ENCODE results near the gene LRFN2.

The LRFN2 gene

DNA sequence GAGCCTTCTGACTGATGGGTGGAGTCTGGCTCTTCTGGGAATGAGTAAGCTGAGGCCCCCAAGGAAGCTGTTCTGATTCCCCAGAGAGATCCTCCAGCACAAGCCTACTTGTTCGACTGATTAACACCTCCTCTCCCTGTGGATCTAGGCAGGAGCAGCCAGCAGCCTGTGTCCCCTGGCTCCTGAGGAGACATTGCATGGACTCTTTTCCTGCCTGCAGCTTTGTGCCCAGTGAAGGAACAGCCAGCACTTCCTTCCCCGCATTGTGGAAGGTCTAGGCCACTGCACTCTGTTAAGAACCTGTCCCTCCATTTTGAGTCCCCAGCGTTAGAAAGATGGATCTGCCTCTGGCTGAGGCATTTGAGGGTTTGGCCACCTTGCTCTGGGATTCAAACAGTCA lies 29.1 kb downstream of the LRFN2 start:
- no peak overlapping the region for H3K9ac ChIP-seq (ENCODE audit: low read length)
- H3K4me3 ChIP-seq (ENCODE audit: low read length): no peak overlapping the region

DNA sequence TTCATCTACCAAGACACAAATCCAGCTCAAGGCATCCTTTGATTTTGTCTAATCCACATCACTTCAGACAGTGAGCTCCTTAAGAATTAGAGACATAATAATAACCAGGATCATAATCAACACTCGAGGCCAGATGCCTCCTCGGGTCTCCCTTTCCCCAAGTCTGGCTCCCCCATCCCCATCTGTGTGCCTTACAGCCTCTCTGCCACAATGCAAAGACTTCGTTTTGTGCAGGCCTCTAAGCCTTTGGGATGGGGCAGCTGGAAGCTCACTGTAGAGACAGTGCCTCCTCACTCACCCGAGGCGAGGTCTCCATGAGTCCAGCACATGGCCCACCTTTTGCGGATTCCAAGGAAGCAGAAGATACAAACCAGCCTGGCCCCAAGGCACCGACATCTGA lies 30.3 kb downstream of the LRFN2 start:
- H3K9me3 ChIP-seq (ENCODE audit: control insufficient read depth, low read length): no peaks in the 10 kb centered on the region
- no peak overlapping the region for H3K4me3 ChIP-seq (ENCODE audit: low read length)
- H3K36me3 ChIP-seq (ENCODE audit: control insufficient read depth, insufficient read depth, low read length): no peaks in the 10 kb centered on the region
- H3K9ac ChIP-seq (ENCODE audit: low read length): no peak overlapping the region
- peaks cover 9% of the 10 kb centered on the region for H3K27me3 ChIP-seq (ENCODE audit: control insufficient read depth, insufficient read depth, low read length)
- H3K4me1 ChIP-seq (ENCODE audit: control insufficient read depth, insufficient read depth, low read length): no peaks in the 10 kb centered on the region

More for the DNA sequence above, 29.1 kb downstream of the LRFN2 start:
- Histone ChIP-seq H3K4me1 (ENCODE audit: control insufficient read depth, insufficient read depth, low read length) (no peaks in the 10 kb centered on the region), H3K9me3 (ENCODE audit: control insufficient read depth, low read length) (no peaks in the 10 kb centered on the region), H3K27me3 (ENCODE audit: control insufficient read depth, insufficient read depth, low read length) (peaks cover 11% of the 10 kb centered on the region), H3K36me3 (ENCODE audit: control insufficient read depth, insufficient read depth, low read length) (no peaks in the 10 kb centered on the region)

DNA sequence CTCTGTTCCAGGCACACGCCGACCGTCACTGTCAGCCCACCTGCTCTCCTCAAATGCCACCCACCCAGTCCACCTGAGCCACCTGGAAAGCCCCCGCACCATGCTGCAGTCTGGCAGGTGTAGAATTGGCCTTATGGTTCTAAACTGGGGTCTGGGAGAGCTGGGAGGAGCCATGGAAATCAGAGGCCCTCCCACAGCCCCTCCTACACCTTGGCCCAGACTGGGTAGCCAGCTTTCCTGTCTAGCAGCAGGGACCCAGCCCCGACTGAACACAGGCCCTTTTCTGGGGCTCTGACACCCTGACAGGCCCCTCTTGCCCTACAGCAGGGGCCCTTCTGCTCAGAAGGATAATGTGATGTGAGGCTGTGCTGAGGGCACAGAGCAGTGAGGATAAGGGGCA lies 31.1 kb downstream of the LRFN2 start:
- Histone ChIP-seq H3K4me3 (ENCODE audit: low read length) (no peak overlapping the region), H3K9ac (ENCODE audit: low read length) (no peak overlapping the region), H3K36me3 (ENCODE audit: control insufficient read depth, insufficient read depth, low read length) (no peaks in the 10 kb centered on the region), H3K27me3 (ENCODE audit: control insufficient read depth, insufficient read depth, low read length) (peaks cover 9% of the 10 kb centered on the region), H3K9me3 (ENCODE audit: control insufficient read depth, low read length) (no peaks in the 10 kb centered on the region), H3K4me1 (ENCODE audit: control insufficient read depth, insufficient read depth, low read length) (no peaks in the 10 kb centered on the region)

DNA sequence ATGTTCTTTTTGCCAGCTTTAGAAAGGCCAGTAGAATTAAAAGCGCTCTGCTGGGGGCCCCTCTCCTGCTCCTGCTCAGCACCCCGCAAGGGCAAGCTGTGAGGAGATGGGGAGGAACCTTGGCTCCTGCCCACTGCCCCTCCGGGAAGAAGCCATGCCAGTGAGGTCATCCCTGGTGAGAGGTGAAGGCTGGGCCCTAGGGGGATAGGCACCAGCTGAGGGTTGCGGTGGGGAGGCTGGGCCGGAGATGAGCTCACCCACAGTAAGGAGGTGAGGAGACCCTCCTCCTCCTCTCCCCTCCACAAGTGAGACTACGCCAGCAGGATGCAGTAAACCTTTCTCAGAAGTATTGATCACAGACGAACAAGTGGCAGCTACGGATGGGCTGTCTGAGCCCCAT lies 32.1 kb downstream of the LRFN2 start:
- Histone ChIP-seq H3K9ac (ENCODE audit: low read length) (no peak overlapping the region), H3K4me1 (ENCODE audit: control insufficient read depth, insufficient read depth, low read length) (no peaks in the 10 kb centered on the region), H3K27me3 (ENCODE audit: control insufficient read depth, insufficient read depth, low read length) (peaks cover 9% of the 10 kb centered on the region), H3K9me3 (ENCODE audit: control insufficient read depth, low read length) (no peaks in the 10 kb centered on the region), H3K4me3 (ENCODE audit: low read length) (no peak overlapping the region), H3K36me3 (ENCODE audit: control insufficient read depth, insufficient read depth, low read length) (no peaks in the 10 kb centered on the region)

DNA sequence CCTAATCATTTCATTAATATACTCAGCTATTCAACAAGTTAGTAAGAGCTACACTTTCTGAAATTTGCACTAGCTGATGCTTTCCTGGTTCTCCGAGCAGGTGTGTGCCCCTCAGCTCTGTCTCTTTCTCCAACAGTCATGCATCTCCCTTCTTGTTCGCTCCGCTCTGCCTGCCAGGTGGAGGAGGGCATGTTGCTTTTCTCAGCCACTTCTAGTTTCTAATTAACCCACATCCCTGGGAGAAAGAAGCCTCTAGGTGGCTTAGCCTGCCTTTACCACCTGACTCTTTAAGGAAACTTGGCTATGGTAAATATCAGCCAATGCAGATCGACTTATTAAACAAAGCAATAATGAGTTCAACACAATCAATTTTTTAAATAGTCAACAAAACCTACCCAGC lies 34.2 kb downstream of the LRFN2 start:
- no peak overlapping the region for H3K9ac ChIP-seq (ENCODE audit: low read length)
- no peaks in the 10 kb centered on the region for H3K4me1 ChIP-seq (ENCODE audit: control insufficient read depth, insufficient read depth, low read length)
- peaks cover 4% of the 10 kb centered on the region for H3K27me3 ChIP-seq (ENCODE audit: control insufficient read depth, insufficient read depth, low read length)
- H3K4me3 ChIP-seq (ENCODE audit: low read length): no peak overlapping the region
- H3K9me3 ChIP-seq (ENCODE audit: control insufficient read depth, low read length): no peaks in the 10 kb centered on the region
- no peaks in the 10 kb centered on the region for H3K36me3 ChIP-seq (ENCODE audit: control insufficient read depth, insufficient read depth, low read length)

DNA sequence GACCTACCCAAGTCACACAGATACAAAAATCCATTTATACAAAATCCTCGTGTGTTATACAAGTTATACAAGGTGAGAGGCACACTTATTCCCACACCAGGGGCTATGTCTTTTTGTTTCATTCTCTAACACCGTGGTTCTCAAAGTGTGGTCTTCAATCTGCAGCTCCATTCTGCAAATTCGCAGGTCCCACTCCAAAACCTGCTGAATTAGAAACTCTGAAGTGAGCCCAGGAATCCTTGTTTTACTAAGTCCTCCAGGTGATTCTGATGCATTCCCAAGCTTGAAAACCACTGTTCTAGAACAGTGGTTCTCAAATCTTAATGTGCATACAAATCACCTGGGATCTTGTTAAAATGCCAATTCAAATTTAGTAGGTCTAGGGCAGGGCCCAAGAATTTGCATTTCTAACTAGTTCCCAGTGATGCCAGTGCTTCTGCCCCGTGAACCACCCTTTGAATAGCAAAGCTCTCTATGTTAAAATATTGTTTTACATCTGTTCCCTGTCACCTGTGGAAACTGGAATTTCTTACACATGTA lies 35.1 kb downstream of the LRFN2 start:
- no peaks in the 10 kb centered on the region for H3K9me3 ChIP-seq (ENCODE audit: control insufficient read depth, low read length)
- H3K9ac ChIP-seq (ENCODE audit: low read length): no peak overlapping the region
- no peak overlapping the region for H3K4me3 ChIP-seq (ENCODE audit: low read length)
- H3K36me3 ChIP-seq (ENCODE audit: control insufficient read depth, insufficient read depth, low read length): no peaks in the 10 kb centered on the region
- peaks cover 4% of the 10 kb centered on the region for H3K27me3 ChIP-seq (ENCODE audit: control insufficient read depth, insufficient read depth, low read length)
- H3K4me1 ChIP-seq (ENCODE audit: control insufficient read depth, insufficient read depth, low read length): no peaks in the 10 kb centered on the region

DNA sequence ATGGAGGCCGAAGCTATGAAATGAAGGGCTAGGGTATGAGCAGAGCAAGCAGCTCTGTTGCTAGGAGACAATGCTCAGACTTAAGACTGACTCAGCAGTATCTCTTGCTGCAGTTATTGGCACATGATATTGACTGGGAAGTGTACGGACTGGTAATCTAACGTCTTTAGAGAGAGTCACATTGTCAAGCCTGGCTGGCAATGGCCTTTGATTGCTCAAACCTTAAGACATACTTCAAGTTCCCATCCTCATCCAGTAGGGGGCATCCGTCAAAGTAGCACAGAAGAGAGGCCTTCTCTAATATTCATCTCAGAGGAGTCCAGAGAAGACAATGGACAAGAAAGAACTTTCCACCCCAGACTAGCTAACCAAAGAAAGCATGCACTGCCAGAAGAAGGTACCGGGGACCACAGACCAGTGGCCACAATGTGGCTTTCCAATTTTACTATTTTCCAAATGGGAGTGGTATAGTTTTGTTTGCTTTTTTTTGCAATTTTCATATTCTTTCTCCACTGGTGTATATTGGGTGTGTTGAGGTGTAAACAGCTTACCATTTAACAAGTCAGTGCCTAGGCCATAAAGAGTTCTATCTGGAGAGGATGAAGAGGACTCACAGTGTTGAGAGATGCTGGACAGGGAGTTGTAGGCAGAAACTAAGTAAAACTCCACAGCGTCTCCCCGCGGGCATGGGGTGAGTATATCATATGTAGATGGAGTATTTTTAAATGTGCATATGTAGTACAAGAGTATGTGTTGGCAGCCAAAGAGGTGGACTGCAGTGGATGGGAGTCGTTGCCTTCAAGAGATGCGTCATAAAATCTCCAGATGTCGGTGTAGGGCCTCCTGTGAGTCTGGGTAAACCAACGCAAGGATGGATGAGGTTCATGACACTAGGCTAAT lies 36.7 kb downstream of the LRFN2 start:
- H3K9ac ChIP-seq (ENCODE audit: low read length): no peak overlapping the region
- H3K27me3 ChIP-seq (ENCODE audit: control insufficient read depth, insufficient read depth, low read length): peaks cover 4% of the 10 kb centered on the region
- H3K36me3 ChIP-seq (ENCODE audit: control insufficient read depth, insufficient read depth, low read length): no peaks in the 10 kb centered on the region
- H3K4me1 ChIP-seq (ENCODE audit: control insufficient read depth, insufficient read depth, low read length): no peaks in the 10 kb centered on the region
- no peak overlapping the region for H3K4me3 ChIP-seq (ENCODE audit: low read length)
- H3K9me3 ChIP-seq (ENCODE audit: control insufficient read depth, low read length): no peaks in the 10 kb centered on the region

DNA sequence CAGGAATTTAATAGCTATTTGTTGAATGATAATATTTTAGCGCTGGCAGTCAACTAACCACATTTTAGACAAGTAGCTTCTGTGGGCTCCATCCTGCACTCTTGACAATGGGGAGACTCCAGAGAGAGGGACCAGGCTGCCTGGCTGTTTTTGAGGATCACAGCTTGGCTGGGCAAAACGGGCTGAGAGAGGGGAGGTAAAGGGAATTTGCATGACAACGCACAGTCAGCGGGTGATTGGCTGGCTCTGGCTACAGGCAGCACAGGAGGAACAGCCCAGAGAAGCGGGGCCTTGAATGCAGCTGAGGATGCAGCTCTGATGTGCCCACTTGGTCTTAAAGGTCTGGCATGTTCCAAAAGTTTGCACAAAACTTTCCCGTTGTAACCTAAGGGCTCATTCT lies 41.2 kb downstream of the LRFN2 start:
- no peaks in the 10 kb centered on the region for H3K36me3 ChIP-seq (ENCODE audit: control insufficient read depth, insufficient read depth, low read length)
- H3K9ac ChIP-seq (ENCODE audit: low read length): no peak overlapping the region
- no peaks in the 10 kb centered on the region for H3K9me3 ChIP-seq (ENCODE audit: control insufficient read depth, low read length)
- H3K27me3 ChIP-seq (ENCODE audit: control insufficient read depth, insufficient read depth, low read length): peaks cover under 1% of the 10 kb centered on the region
- no peak overlapping the region for H3K4me3 ChIP-seq (ENCODE audit: low read length)
- H3K4me1 ChIP-seq (ENCODE audit: control insufficient read depth, insufficient read depth, low read length): no peaks in the 10 kb centered on the region

DNA sequence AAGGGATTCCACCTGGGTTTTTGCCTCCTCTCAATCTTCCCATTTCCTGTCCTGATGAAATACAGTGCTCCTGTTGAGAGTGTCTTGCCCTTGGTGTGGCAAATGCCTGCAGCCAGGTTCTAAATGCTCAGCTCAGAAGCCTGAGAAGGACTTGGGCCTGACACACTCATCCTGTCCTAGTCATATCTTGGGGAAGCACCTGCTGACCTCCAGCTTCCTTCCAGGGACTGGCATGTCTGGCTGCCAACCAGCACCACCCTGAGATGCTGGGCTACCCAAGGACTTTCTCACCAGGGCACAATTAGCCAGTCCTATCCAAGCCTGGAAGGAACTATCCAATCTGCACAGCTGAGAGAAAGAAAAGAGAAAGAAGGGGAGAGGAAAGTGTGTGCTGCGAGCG lies 43.4 kb downstream of the LRFN2 start:
- Histone ChIP-seq H3K9me3 (ENCODE audit: control insufficient read depth, low read length) (no peaks in the 10 kb centered on the region), H3K36me3 (ENCODE audit: control insufficient read depth, insufficient read depth, low read length) (no peaks in the 10 kb centered on the region), H3K9ac (ENCODE audit: low read length) (no peak overlapping the region), H3K4me3 (ENCODE audit: low read length) (no peak overlapping the region), H3K4me1 (ENCODE audit: control insufficient read depth, insufficient read depth, low read length) (no peaks in the 10 kb centered on the region), H3K27me3 (ENCODE audit: control insufficient read depth, insufficient read depth, low read length) (peaks cover 7% of the 10 kb centered on the region)

DNA sequence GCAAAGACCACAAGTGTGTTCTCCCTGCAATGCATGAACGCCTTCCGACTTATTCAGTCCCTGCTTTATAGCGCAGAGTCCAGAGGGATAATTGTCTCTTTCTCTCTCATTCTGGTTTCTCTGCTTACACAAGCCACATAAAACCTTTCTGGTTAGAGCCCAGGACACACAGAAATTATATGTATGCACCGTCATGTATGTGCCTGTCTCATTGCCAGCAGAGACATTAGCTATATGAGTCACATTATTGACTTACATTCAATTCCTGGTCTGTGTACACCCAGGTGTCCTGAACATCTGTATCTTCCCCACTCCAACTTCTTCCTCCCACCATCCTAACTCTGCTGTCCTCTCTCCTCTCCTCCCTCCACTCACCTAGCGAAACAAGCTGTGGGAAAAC lies 44.0 kb downstream of the LRFN2 start:
- Histone ChIP-seq H3K36me3 (ENCODE audit: control insufficient read depth, insufficient read depth, low read length) (no peaks in the 10 kb centered on the region), H3K9ac (ENCODE audit: low read length) (no peak overlapping the region), H3K27me3 (ENCODE audit: control insufficient read depth, insufficient read depth, low read length) (peaks cover 8% of the 10 kb centered on the region), H3K4me1 (ENCODE audit: control insufficient read depth, insufficient read depth, low read length) (no peaks in the 10 kb centered on the region), H3K9me3 (ENCODE audit: control insufficient read depth, low read length) (no peaks in the 10 kb centered on the region), H3K4me3 (ENCODE audit: low read length) (no peak overlapping the region)

DNA sequence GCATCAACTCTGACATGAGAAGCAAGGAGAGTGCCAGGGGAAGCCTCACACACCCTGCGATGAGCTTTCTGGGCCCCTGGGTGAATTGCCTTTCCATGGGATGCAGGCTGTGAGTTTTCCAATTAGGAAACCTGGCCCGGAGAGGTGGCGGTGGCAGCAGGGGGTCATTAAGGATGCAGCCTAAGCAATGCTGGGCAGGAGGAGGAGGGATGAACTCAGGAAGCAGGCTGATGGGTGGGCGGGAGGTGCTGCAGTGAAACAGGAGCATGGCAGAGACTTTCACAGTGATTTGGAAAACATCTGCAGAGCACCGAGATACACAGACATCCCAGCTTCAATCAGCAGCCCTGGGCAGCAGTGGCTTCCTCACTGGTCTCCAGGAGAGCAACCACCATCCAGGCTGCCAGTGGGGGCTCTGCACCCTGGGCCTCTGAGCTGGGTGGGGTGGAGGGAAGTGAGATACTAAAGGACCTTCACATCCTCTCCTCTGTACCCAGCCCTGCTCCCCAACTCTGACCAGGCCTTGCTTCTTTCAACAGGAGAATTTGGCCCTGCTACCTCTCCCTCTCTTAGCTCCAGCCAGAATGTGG lies 44.9 kb downstream of the LRFN2 start:
- H3K9ac ChIP-seq (ENCODE audit: low read length): no peak overlapping the region
- H3K27me3 ChIP-seq (ENCODE audit: control insufficient read depth, insufficient read depth, low read length): peaks cover 8% of the 10 kb centered on the region
- no peaks in the 10 kb centered on the region for H3K4me1 ChIP-seq (ENCODE audit: control insufficient read depth, insufficient read depth, low read length)
- no peaks in the 10 kb centered on the region for H3K9me3 ChIP-seq (ENCODE audit: control insufficient read depth, low read length)
- no peaks in the 10 kb centered on the region for H3K36me3 ChIP-seq (ENCODE audit: control insufficient read depth, insufficient read depth, low read length)
- H3K4me3 ChIP-seq (ENCODE audit: low read length): no peak overlapping the region

DNA sequence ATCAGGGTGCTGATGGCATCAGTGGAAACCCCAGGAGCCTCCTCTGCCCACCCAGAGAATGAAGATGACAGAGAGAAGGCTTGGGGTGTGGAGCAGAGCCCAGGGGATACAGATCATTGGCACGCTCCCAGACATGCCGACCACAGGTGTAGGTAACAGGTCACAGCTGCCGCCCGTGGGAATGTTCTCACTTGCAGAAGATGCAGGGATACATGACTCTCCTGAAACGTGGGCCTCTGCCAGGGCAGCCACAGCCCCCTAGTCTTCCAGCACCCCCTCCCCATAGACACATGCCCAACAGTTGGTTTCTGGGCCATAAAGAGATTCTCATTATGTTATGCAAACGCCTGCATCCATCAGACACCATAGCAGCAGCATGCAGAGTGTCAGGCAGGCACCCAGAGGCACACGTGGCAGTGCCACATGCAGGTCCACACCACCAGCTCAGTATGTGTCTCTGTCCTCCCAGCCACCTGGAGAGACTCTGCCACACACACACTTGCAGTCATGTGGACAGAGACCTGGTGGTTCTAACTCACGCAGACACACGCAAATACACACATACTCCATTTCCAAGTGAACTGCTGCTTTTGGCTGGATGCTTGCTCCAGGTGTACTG lies 45.5 kb downstream of the LRFN2 start:
- Histone ChIP-seq H3K36me3 (ENCODE audit: control insufficient read depth, insufficient read depth, low read length) (no peaks in the 10 kb centered on the region), H3K4me1 (ENCODE audit: control insufficient read depth, insufficient read depth, low read length) (no peaks in the 10 kb centered on the region), H3K9me3 (ENCODE audit: control insufficient read depth, low read length) (no peaks in the 10 kb centered on the region), H3K9ac (ENCODE audit: low read length) (no peak overlapping the region), H3K27me3 (ENCODE audit: control insufficient read depth, insufficient read depth, low read length) (peaks cover 8% of the 10 kb centered on the region), H3K4me3 (ENCODE audit: low read length) (no peak overlapping the region)
